Sigmoid colon (tissue), 4 donors: ENCODE data around the gene STK24.

Experiments
- CTCF ChIP-seq, 4 experiments: fragments of 450-650 bp in 3 of 4; fragments of 200-600 bp in 1 of 4; IDR thresholded peaks; one replicate each; pipeline ENCODE4 v1.5.1; 2016 to 2019; ENCODE audit warnings: antibody characterized with exemption in 4 of 4, mild to moderate bottlenecking in 3 of 4, moderate library complexity in 2 of 4
- EP300 ChIP-seq, 4 donors: sonication (generic); formaldehyde crosslinking; IDR thresholded peaks; one replicate each; pipeline ENCODE4 v1.6.1; 2017; ENCODE audit warnings: antibody characterized with exemption in 4 of 4
- POLR2A ChIP-seq, 2 donors: fragments of 450-650 bp; IDR thresholded peaks; one replicate each; pipeline ENCODE4 v1.6.1; 2016; ENCODE audit warnings: antibody characterized with exemption in 2 of 2, mild to moderate bottlenecking in 2 of 2, moderate library complexity in 2 of 2
- POLR2AphosphoS5 ChIP-seq, 4 donors: sonication (generic); formaldehyde crosslinking; IDR thresholded peaks; one replicate each; pipeline ENCODE4 v1.6.1; 2017; ENCODE audit warnings: antibody characterized with exemption in 4 of 4

GRCh38 chr13:98496479-98496791, 80.5 kb downstream of the STK24 start:
- TF ChIP-seq CTCF (IDR thresholded peaks at IDR 0.05) (no peak), POLR2A (IDR thresholded peaks at IDR 0.05) (no peak), EP300 (IDR thresholded peaks at IDR 0.05) (peak in 2 of 4 donors; percentile 13 to 53), POLR2AphosphoS5 (IDR thresholded peaks at IDR 0.05) (peak in 1 of 4 donors; percentile 1)
